GM21515 (cell line): ENCODE data around the gene NXPH2.
"Not testable (repeated sequence)": the region's sequence is repeated elsewhere in the genome, so short reads cannot be mapped to it uniquely, and the experiment has no call there.

Experiments used
- ATAC-seq: cut with Tn5 transposase; IDR thresholded peaks from one replicate; pipeline ENCODE4 v1.9.1; 2021; ENCODE audit not compliant: unreplicated experiment

NXPH2 gene

GRCh38 chr2:138712212-138712979, 67.8 kb downstream of the NXPH2 start:
- ATAC-seq, result peak; percentile 86

GRCh38 chr2:138711812-138712211, 68.4 kb downstream of the NXPH2 start:
- ATAC-seq, result peak; percentile 39

GRCh38 chr2:138708682-138709241, 71.4 kb downstream of the NXPH2 start:
- no peak for ATAC-seq

- ATAC-seq, result no peak
Observed at GRCh38 chr2:138707392-138708074, 72.7 kb downstream of the NXPH2 start.

- ATAC-seq, result no peak
Observed at GRCh38 chr2:138703242-138703641, 76.9 kb downstream of the NXPH2 start.

GRCh38 chr2:138700716-138701115, 79.5 kb downstream of the NXPH2 start:
- ATAC-seq, result no peak

GRCh38 chr2:138699421-138699820, 80.8 kb downstream of the NXPH2 start:
- ATAC-seq, result no peak

- no peak for ATAC-seq
Observed at GRCh38 chr2:138698428-138698827, 81.8 kb downstream of the NXPH2 start.

GRCh38 chr2:138691667-138692066, 88.5 kb downstream of the NXPH2 start:
- no peak for ATAC-seq

- ATAC-seq, result no peak
Observed at GRCh38 chr2:138689705-138690104, 90.5 kb downstream of the NXPH2 start.

GRCh38 chr2:138682163-138682562, 98.0 kb downstream of the NXPH2 start:
- ATAC-seq, result no peak

- ATAC-seq, result no peak
Observed at GRCh38 chr2:138677221-138677620, 103.0 kb downstream of the NXPH2 start.

GRCh38 chr2:138676619-138677021, 103.6 kb downstream of the NXPH2 start:
- no peak for ATAC-seq

- ATAC-seq, result no peak
Observed at GRCh38 chr2:138671566-138671965, 108.6 kb downstream of the NXPH2 start.

GRCh38 chr2:138670734-138671133, 109.5 kb downstream of the NXPH2 start:
- no peak for ATAC-seq

- no peak for ATAC-seq
Observed at GRCh38 chr2:138665937-138666336, 114.3 kb downstream of the NXPH2 start.

- ATAC-seq, result no peak
Observed at GRCh38 chr2:138658187-138658894, 121.8 kb downstream of the NXPH2 start.

GRCh38 chr2:138654146-138654545, 126.0 kb downstream of the NXPH2 start:
- ATAC-seq, result no peak

- no peak for ATAC-seq
Observed at GRCh38 chr2:138652378-138652777, 127.8 kb downstream of the NXPH2 start.

- ATAC-seq, result no peak
Observed at GRCh38 chr2:138649571-138649970, 130.6 kb downstream of the NXPH2 start.

- ATAC-seq, result no peak
Observed at GRCh38 chr2:138648606-138649005, 131.6 kb downstream of the NXPH2 start.

GRCh38 chr2:138644776-138645175, 135.4 kb downstream of the NXPH2 start:
- not testable (repeated sequence) for ATAC-seq
